ENCODE measurements around the gene TTBK2. TPM values are rescaled to one million over a fixed set of nuclear protein-coding genes. Genes with fewer than 3 reads are reported as not detected.

Gene TTBK2
- total and polyA plus RNA-seq, 2 donors (not counting 3 experiments of a cell fraction or from before 2014, with no cell fraction given): 4.4 to 17.1 TPM

DNA sequence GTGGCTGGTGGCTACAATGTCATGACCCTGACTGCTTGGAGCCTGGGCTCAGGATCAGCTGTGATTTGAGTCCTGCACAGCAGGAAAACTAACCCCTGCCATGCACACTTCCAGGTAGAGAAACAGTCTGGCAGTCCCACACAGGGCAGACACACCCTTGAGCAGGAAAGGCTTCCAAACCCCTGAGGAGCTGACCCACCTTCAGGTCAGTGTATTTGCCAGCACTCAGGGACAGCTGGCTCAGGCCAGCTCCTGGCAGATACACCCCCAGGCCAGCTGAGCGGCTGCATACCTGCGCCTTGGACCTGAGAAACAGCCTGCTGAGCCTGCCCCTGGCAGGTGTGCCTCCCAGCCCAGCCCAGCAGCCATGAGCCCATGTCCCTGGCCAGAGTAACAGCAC, 161.5 kb downstream of the TTBK2 start:
- Histone ChIP-seq H3K4me1 (ENCODE audit: control insufficient read depth, extremely low read depth, insufficient read depth, low read length) (no peaks in the 10 kb centered on the region), H2AFZ (ENCODE audit: low read depth, low read length) (no peak overlapping the region), H3K79me2 (ENCODE audit: control insufficient read depth, insufficient read depth, low read length) (no peaks in the 10 kb centered on the region), H3K4me2 (ENCODE audit: insufficient read depth, low read length) (no peak overlapping the region), H3K4me3 (replicated peaks in 1 of 3; ENCODE audit: insufficient read depth in 1 of 3, low read depth in 1 of 3, low read length in 3 of 3) (no peak overlapping the region), H3K9me1 (replicated peaks; ENCODE audit: control insufficient read depth, extremely low read depth, insufficient read depth, low read length) (no peaks in the 10 kb centered on the region), H4K20me1 (replicated peaks; ENCODE audit: control insufficient read depth, extremely low read depth, insufficient read depth, low read length) (no peaks in the 10 kb centered on the region), H3K9ac (replicated peaks; ENCODE audit: extremely low read depth, insufficient read depth, low read length) (no peak overlapping the region), H3K27me3 (ENCODE audit: control insufficient read depth in 2 of 2, insufficient read depth in 2 of 2, low read length in 2 of 2) (no peaks in the 10 kb centered on the region), H3K9me3 (replicated peaks; ENCODE audit: control insufficient read depth, insufficient read depth, low read length) (no peaks in the 10 kb centered on the region), H3K36me3 (ENCODE audit: control insufficient read depth in 2 of 2, extremely low read depth in 1 of 2, insufficient read depth in 2 of 2, low read length in 2 of 2) (no peaks in the 10 kb centered on the region), H3K27ac (ENCODE audit: insufficient read depth, low read depth, low read length) (no peak overlapping the region)
- CTCF ChIA-PET: no interaction called here
- intact Hi-C loops (cut with micrococcal nuclease) (no loop called here), dilution Hi-C loops (cut with MboI; ENCODE audit: extremely low pct_ligation_motif_present, low sequenced_read_pairs) (no loop called here)
- no TSS peak for BruUV-seq (replicated peaks)
- TF ChIP-seq FOS (IDR thresholded peaks at IDR 0.05; ENCODE audit: borderline replicate concordance, insufficient read depth, low read length) (no peak), JUN (IDR thresholded peaks at IDR 0.05; ENCODE audit: borderline replicate concordance, insufficient read depth, insufficient read length, low read depth) (no peak), EZH2 (IDR thresholded peaks at IDR 0.05; ENCODE audit: borderline replicate concordance, low read depth, low read length, severe bottlenecking) (no peak), POLR2A (IDR thresholded peaks at IDR 0.05; ENCODE audit: low read depth, low read length) (no peak), POLR2AphosphoS5 (IDR thresholded peaks at IDR 0.05; ENCODE audit: insufficient read depth, low read depth, low read length) (no peak)
- TF ChIP-seq, protein P1, sequence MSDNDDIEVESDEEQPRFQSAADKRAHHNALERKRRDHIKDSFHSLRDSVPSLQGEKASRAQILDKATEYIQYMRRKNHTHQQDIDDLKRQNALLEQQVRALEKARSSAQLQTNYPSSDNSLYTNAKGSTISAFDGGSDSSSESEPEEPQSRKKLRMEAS (IDR thresholded peaks at IDR 0.05; ENCODE audit: insufficient read depth, insufficient read length): no peak
- TF ChIP-seq, protein P2, sequence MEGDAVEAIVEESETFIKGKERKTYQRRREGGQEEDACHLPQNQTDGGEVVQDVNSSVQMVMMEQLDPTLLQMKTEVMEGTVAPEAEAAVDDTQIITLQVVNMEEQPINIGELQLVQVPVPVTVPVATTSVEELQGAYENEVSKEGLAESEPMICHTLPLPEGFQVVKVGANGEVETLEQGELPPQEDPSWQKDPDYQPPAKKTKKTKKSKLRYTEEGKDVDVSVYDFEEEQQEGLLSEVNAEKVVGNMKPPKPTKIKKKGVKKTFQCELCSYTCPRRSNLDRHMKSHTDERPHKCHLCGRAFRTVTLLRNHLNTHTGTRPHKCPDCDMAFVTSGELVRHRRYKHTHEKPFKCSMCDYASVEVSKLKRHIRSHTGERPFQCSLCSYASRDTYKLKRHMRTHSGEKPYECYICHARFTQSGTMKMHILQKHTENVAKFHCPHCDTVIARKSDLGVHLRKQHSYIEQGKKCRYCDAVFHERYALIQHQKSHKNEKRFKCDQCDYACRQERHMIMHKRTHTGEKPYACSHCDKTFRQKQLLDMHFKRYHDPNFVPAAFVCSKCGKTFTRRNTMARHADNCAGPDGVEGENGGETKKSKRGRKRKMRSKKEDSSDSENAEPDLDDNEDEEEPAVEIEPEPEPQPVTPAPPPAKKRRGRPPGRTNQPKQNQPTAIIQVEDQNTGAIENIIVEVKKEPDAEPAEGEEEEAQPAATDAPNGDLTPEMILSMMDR (IDR thresholded peaks at IDR 0.05; ENCODE audit: extremely low read depth in 1 of 2, insufficient read depth in 1 of 2, low read depth in 1 of 2, low read length in 2 of 2): no peak
- POLR2A ChIA-PET: no interaction called here
- FAIRE-seq: no peak
- DNase-seq (ENCODE audit: low read depth, low spot score): no peak
